Psoas muscle (tissue), 8 donors: ENCODE data around the gene TOM1L2. TPM values are rescaled to one million over a fixed set of nuclear protein-coding genes. Genes with fewer than 3 reads are reported as not detected.

ENCODE experiments used
- ATAC-seq, 4 donors: fragments of 200-7000 bp; cut with Tn5 transposase; one replicate each; pipeline ENCODE4 v1.9.1; 2020; ENCODE audit warnings: moderate library complexity in 3 of 4, mild to moderate bottlenecking in 2 of 4
- DNase-seq, 2 donors: peaks; one replicate each; pipeline ENCODE4 v3.0.0-alpha.2; 2020
- H3K27ac ChIP-seq: fragments of 200-600 bp; one replicate; pipeline ENCODE4 v1.8.0; 2022
- H3K27me3 ChIP-seq, 3 donors: fragments of 200-600 bp in 1 of 3; one replicate each; pipeline versions ENCODE4 v1.6.1 to v1.8.0; 2013 to 2022; ENCODE audit warnings: low read length in 2 of 3, mild to moderate bottlenecking in 2 of 3, moderate library complexity in 1 of 3; ENCODE audit not compliant: insufficient read depth in 3 of 3
- H3K36me3 ChIP-seq, 2 donors: fragments of 200-600 bp in 1 of 2; one replicate each; pipeline versions ENCODE4 v1.6.1 to v1.8.0; 2013 to 2022; ENCODE audit warnings: low read depth in 1 of 2, mild to moderate bottlenecking in 1 of 2, moderate library complexity in 1 of 2; ENCODE audit not compliant: insufficient read depth in 1 of 2
- H3K4me1 ChIP-seq: fragments of 200-600 bp; one replicate; pipeline ENCODE4 v1.8.0; 2022
- H3K4me3 ChIP-seq: fragments of 200-600 bp; one replicate; pipeline ENCODE4 v1.8.0; 2022; ENCODE audit warnings: mild to moderate bottlenecking
- H3K9me3 ChIP-seq: fragments of 200-600 bp; one replicate; pipeline ENCODE4 v1.8.0; 2022
- WGBS, 3 donors: extraction: QIAGEN DNeasy Blood & Tissue Kit; methylation state at CpG; one replicate each; pipeline versions ENCODE4 v1.1.6 to v1.1.7; 2013; 5-methylcytosine and 5-hydroxymethylcytosine counted together
- intact Hi-C, 2 donors: fragments of 100-400 bp; cut with DNase I; formaldehyde crosslinking; loops; one replicate each; pipeline versions ENCODE4 v1.11.0 to v1.14.2; 2022
- polyA plus RNA-seq, 3 donors: library from polyadenylated mRNA; stranded (reverse); fragments of 200-250 nt; gene quantifications; one replicate each; pipeline ENCODE4 v1.2.3, GENCODE V29; 2013
- total RNA-seq, 4 donors: library from RNA; stranded (reverse); fragmentation: NEBNext Ultra II Directional in 2 of 4; extraction: Animal tissue kit (Norgen Biotek cat#: 25700) in 2 of 4; gene quantifications; one replicate each; pipeline versions ENCODE4 v1.2.1 to v1.2.4, GENCODE V29; 2021 to 2023
- TF ChIP-seq, protein P1 (sequence below): fragments of 200-600 bp; IDR thresholded peaks from one replicate; pipeline ENCODE4 v1.8.0; 2022; ENCODE audit warnings: antibody characterized with exemption
- donor health status: healthy with polysubstance abuse.
- donor health status: DM: no; HTN: no; CAD: no; lungs with moderate emphysema.
- donor health status: Bipolar disorder and iron deficiency.
- donor health status: healthy.
- donor health status: DM: yes; HTN: yes; CAD: no.
- donor health status: DM: no; HTN: no; CAD: no.
- donor health status: DM: no; HTN: no; CAD: no.
- donor health status: DM: yes; HTN: yes; CAD: no.

The TOM1L2 gene
- total and polyA plus RNA-seq, 7 donors = 13.3 to 89.8 (median 72.0) TPM

GRCh38 chr17:17819111-17819510 lies 153.1 kb downstream of the TOM1L2 start:
- TF ChIP-seq, protein P1, sequence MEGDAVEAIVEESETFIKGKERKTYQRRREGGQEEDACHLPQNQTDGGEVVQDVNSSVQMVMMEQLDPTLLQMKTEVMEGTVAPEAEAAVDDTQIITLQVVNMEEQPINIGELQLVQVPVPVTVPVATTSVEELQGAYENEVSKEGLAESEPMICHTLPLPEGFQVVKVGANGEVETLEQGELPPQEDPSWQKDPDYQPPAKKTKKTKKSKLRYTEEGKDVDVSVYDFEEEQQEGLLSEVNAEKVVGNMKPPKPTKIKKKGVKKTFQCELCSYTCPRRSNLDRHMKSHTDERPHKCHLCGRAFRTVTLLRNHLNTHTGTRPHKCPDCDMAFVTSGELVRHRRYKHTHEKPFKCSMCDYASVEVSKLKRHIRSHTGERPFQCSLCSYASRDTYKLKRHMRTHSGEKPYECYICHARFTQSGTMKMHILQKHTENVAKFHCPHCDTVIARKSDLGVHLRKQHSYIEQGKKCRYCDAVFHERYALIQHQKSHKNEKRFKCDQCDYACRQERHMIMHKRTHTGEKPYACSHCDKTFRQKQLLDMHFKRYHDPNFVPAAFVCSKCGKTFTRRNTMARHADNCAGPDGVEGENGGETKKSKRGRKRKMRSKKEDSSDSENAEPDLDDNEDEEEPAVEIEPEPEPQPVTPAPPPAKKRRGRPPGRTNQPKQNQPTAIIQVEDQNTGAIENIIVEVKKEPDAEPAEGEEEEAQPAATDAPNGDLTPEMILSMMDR = no peak
- peaks cover 0 to 54% of the 10 kb centered on the region in 2 donors for H3K36me3 ChIP-seq
- no peak overlapping the region for H3K4me3 ChIP-seq
- intact Hi-C loops = loop anchor here in 1 of 2 donors (10.0 kb wide), 1 partner anchor 216 kb away; the partner anchor contains the start of genes ATPAF2 and GID4
- no peaks in the 10 kb centered on the region for H3K27me3 ChIP-seq
- H3K4me1 ChIP-seq = peaks cover 76% of the 10 kb centered on the region
- 75 to 92% (median 79%) methylated on average over 12 of the region's 12 CpGs for WGBS, 3 donors
- no peak for DNase-seq
- ATAC-seq = no peak
- peak overlapping the region; percentile 47 for H3K27ac ChIP-seq
- no peaks in the 10 kb centered on the region for H3K9me3 ChIP-seq

GRCh38 chr17:17818088-17818526 lies 154.1 kb downstream of the TOM1L2 start:
- Histone ChIP-seq H3K4me1 (peaks cover 76% of the 10 kb centered on the region), H3K27ac (no peak overlapping the region), H3K9me3 (no peaks in the 10 kb centered on the region), H3K27me3 (no peaks in the 10 kb centered on the region), H3K36me3 (peaks cover 3 to 64% of the 10 kb centered on the region in 2 donors), H3K4me3 (no peak overlapping the region)
- TF ChIP-seq, protein P1 = no peak
- DNase-seq = no peak
- 67 to 81% (median 77%) methylated on average over 10 of the region's 10 CpGs for WGBS, 3 donors
- intact Hi-C loops = loop anchor here in 1 of 2 donors (10.0 kb wide), 1 partner anchor 217 kb away; the partner anchor contains the start of genes ATPAF2 and GID4
- ATAC-seq = no peak

- TF ChIP-seq, protein P1 = no peak
- DNase-seq = no peak
- no peaks in the 10 kb centered on the region for H3K9me3 ChIP-seq
- H3K27ac ChIP-seq = peak overlapping the region; percentile 23
- intact Hi-C loops = loop anchor here in 1 of 2 donors (10.0 kb wide), 1 partner anchor 217 kb away; the partner anchor contains the start of genes ATPAF2 and GID4
- H3K4me1 ChIP-seq = peaks cover 70% of the 10 kb centered on the region
- ATAC-seq = no peak
- H3K36me3 ChIP-seq = peaks cover 3 to 69% of the 10 kb centered on the region in 2 donors
- 70 to 90% (median 73%) methylated on average over 10 of the region's 10 CpGs for WGBS, 3 donors
- no peak overlapping the region for H3K4me3 ChIP-seq
- H3K27me3 ChIP-seq = no peaks in the 10 kb centered on the region
These were observed 154.7 kb downstream of the TOM1L2 start for GRCh38 chr17:17817552-17817947.

DNA sequence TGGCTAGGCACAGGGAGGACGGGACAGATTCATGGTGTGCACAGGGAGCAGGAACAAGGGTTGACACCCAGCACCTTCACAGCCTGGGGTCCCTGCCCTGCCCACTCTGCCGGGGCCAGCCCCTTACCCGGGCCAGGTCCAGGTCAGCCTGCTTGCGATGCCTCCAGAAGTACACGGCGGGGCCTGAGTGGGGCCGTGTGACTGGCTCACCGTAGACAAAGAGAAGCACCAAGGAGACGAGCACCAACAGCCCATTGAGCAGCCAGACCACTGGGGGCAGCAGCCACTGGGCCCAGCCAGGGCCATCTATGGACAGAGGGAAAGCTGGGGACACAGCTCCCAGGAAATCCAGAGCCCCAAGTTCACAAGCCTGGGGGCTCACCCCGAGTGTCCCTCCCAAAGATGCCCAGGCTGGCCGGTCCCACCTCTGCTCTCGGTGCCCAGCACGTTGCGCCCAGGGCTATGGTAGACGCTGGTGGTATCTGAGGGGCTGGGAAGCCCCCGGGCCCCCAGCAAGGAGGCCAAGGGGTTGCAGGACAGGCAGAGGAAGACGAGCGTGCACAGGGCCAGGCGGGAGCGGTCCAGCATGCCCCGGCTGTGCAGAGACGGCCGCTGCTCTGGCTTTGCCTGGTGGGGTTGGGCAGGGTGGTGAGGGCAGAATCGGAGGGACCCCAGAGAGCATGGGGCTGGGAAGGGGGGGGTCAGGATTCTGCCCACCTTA lies 155.2 kb downstream of the TOM1L2 start:
- Histone ChIP-seq H3K4me1 (peaks cover 70% of the 10 kb centered on the region), H3K27me3 (no peaks in the 10 kb centered on the region), H3K27ac (peak overlapping the region; percentile 23), H3K9me3 (no peaks in the 10 kb centered on the region), H3K36me3 (peaks cover 3 to 75% of the 10 kb centered on the region in 2 donors), H3K4me3 (no peak overlapping the region)
- 82 to 91% (median 83%) methylated on average over 23 to 24 of the region's 24 CpGs for WGBS, 3 donors
- TF ChIP-seq, protein P1 = no peak
- DNase-seq = no peak
- ATAC-seq = no peak
- intact Hi-C loops = loop anchor here in 1 of 2 donors (10.0 kb wide), 1 partner anchor 218 kb away; the partner anchor contains the start of genes ATPAF2 and GID4
